Pancreas (tissue), 10 donors: ENCODE measurements around the gene HIP1R. TPM values are rescaled to one million over a fixed set of nuclear protein-coding genes. Genes with fewer than 3 reads are reported as not detected.

ENCODE experiments used
- ATAC-seq, 4 donors: fragments of 200-7000 bp; cut with Tn5 transposase; one replicate each; pipeline versions ENCODE4 v1.8.0 to v1.9.1; 2020; ENCODE audit warnings: mild to moderate bottlenecking in 4 of 4, moderate library complexity in 4 of 4
- DNase-seq, 6 donors: peaks; one replicate each; pipeline ENCODE4 v3.0.0-alpha.2; 2020
- FAIRE-seq: peaks from 2 replicates; lab custom pipeline; 2012; peaks lifted over from hg19 to GRCh38; lab: Jason Lieb, UNC
- H3K27ac ChIP-seq, 4 donors: fragments of 200-600 bp; sonication (generic); 1 replicate in 3 of 4; 2 replicates in 1 of 4; pipeline versions ENCODE4 v1.5.0 to v1.8.0; 2020
- H3K27me3 ChIP-seq, 4 donors: fragments of 200-600 bp; one replicate each; pipeline ENCODE4 v1.8.0; 2021
- H3K36me3 ChIP-seq, 3 donors: fragments of 200-600 bp; sonication (generic) in 1 of 3; one replicate each; pipeline versions ENCODE4 v1.5.0 to v1.8.0; 2020 to 2021
- H3K4me1 ChIP-seq, 3 donors: fragments of 200-600 bp; one replicate each; pipeline ENCODE4 v1.8.0; 2021
- H3K4me3 ChIP-seq, 4 donors: fragments of 200-600 bp; sonication (generic) in 2 of 4; one replicate each; pipeline versions ENCODE4 v1.5.0 to v1.8.0; 2020 to 2021
- H3K9me3 ChIP-seq, 4 donors: fragments of 200-600 bp; one replicate each; pipeline ENCODE4 v1.8.0; 2021
- WGBS, 2 donors: extraction: QIAGEN DNeasy Blood & Tissue Kit; methylation state at CpG; one replicate each; pipeline ENCODE4 v1.1.7; 2013; 5-methylcytosine and 5-hydroxymethylcytosine counted together
- intact Hi-C, 3 donors: fragments of 100-400 bp; cut with DNase I; formaldehyde crosslinking; loops; one replicate each; pipeline versions ENCODE4 v1.11.1 to v1.14.2; 2022
- polyA plus RNA-seq, 2 donors: library from polyadenylated mRNA; stranded (reverse); fragments of 200-250 nt; gene quantifications; one replicate each; pipeline ENCODE4 v1.2.3, GENCODE V29; 2013
- total RNA-seq, 6 donors: library from RNA; stranded (reverse); fragmentation: NEBNext Ultra II Directional in 4 of 6; extraction: Animal tissue kit (Norgen Biotek cat#: 25700) in 4 of 6; gene quantifications; one replicate each; pipeline versions ENCODE4 v1.2.1 to v1.2.4, GENCODE V29; 2021 to 2023
- TF ChIP-seq, protein P1 (sequence below), 4 donors: fragments of 200-600 bp; sonication (generic) in 3 of 4; IDR thresholded peaks; one replicate each; pipeline versions ENCODE4 v1.5.0 to v1.8.0; 2021; ENCODE audit warnings: antibody characterized with exemption in 4 of 4
- donor health status: healthy with polysubstance abuse.
- donor health status: DM: no; HTN: no; CAD: no; lungs with moderate emphysema.
- donor health status: DM: no; HTN: no; CAD: no.
- donor health status: control.
- donor health status: control.
- donor health status: Bipolar disorder and iron deficiency.
- donor health status: DM: yes; HTN: yes; CAD: no.
- donor health status: DM: no; HTN: no; CAD: no.
- donor health status: DM: no; HTN: no; CAD: no.
- donor health status: DM: yes; HTN: yes; CAD: no.

Gene HIP1R
- total and polyA plus RNA-seq, 8 donors: 41.0 to 206 (median 50.8) TPM

DNA sequence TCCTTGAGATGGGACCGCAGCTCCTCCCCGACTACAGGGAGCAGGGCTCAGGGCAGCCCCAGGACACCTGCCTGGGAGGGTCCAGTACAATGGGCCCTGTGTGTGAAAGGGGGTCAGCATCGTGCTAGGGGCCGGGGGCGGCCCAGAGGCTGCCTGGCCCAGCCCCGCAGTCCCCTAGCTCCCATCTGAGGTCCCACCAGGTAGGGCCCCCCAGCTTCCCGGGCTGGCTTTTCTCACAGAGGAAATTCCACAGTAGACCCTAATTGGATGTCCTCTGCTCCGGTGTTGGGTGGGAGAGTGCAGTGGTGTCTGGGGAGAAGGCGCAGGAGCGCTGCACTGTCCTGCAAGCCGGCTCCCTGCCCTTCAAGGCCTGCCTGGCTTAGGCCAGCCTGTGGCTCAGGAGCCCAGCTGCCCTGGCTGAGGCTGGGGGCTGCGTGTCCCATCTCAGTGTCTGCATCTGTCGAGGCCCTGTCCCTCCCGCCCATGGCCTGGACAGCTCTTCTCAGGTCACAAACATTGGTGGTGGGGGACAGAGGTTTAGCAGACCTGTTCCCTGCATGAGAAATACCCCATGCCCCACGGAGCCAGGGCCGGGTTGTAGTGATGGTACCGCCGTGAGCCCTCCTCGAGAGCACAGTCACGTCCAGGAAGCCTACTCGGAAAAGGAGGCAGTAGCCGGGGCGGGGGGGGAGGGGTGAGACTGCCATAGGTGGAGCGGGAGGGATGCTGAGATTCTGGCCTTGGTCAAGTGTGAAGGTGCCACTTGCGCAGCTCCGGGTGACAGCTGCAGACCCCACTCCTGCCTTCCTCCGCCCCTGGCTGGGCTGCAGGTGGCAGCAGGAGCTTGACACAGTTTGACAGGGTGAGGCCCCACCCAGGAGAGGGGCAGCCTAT lies 11.6 kb downstream of the HIP1R start:
- Histone ChIP-seq H3K4me1 (peaks cover 5 to 24% (median 24%) of the 10 kb centered on the region in 3 donors), H3K4me3 (no peak overlapping the region), H3K36me3 (peaks cover 0 to 22% (median 5%) of the 10 kb centered on the region in 3 donors), H3K27me3 (no peaks in the 10 kb centered on the region), H3K9me3 (no peaks in the 10 kb centered on the region), H3K27ac (no peak overlapping the region)
- ATAC-seq: no peak
- WGBS, 2 donors: 84 to 87% methylated on average over 26 to 27 of the region's 27 CpGs
- FAIRE-seq: no peak
- peak in 3 of 6 donors; percentile 19 to 54 (median 47) for DNase-seq
- intact Hi-C loops: loop anchor here in 1 of 3 donors (10.0 kb wide), 1 partner anchor 52 kb away; no protein-coding TSS in a partner anchor
- TF ChIP-seq, protein P1, sequence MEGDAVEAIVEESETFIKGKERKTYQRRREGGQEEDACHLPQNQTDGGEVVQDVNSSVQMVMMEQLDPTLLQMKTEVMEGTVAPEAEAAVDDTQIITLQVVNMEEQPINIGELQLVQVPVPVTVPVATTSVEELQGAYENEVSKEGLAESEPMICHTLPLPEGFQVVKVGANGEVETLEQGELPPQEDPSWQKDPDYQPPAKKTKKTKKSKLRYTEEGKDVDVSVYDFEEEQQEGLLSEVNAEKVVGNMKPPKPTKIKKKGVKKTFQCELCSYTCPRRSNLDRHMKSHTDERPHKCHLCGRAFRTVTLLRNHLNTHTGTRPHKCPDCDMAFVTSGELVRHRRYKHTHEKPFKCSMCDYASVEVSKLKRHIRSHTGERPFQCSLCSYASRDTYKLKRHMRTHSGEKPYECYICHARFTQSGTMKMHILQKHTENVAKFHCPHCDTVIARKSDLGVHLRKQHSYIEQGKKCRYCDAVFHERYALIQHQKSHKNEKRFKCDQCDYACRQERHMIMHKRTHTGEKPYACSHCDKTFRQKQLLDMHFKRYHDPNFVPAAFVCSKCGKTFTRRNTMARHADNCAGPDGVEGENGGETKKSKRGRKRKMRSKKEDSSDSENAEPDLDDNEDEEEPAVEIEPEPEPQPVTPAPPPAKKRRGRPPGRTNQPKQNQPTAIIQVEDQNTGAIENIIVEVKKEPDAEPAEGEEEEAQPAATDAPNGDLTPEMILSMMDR (IDR thresholded peaks at IDR 0.05): no peak

DNA sequence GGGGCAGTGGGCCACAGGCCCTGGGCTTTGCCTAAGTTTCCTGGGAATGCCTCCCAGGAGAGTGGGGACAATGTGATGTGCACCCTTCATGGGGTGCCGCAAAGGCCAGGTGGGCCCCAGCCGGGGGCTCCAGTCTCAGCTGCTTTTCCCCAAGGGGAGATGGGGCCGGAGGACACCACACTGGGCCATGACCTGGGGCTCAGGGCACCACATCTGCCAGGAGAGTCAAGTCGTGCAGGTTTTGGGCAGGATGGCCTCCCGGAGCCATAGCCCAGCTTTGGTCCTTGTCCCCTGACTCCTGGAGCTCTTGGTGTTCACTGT lies 12.2 kb downstream of the HIP1R start:
- intact Hi-C loops: loop anchor here in 1 of 3 donors (10.0 kb wide), 1 partner anchor 53 kb away; no protein-coding TSS in a partner anchor
- no peaks in the 10 kb centered on the region for H3K9me3 ChIP-seq
- H3K27ac ChIP-seq: no peak overlapping the region
- 86 to 89% methylated on average over 5 of the region's 5 CpGs for WGBS, 2 donors
- DNase-seq: peak in 1 of 6 donors; percentile 17
- H3K27me3 ChIP-seq: no peaks in the 10 kb centered on the region
- FAIRE-seq: no peak
- TF ChIP-seq, protein P1 (IDR thresholded peaks at IDR 0.05): no peak
- H3K4me1 ChIP-seq: peaks cover 0 to 20% (median 18%) of the 10 kb centered on the region in 3 donors
- no peak for ATAC-seq
- H3K4me3 ChIP-seq: no peak overlapping the region
- peaks cover 0 to 22% (median 7%) of the 10 kb centered on the region in 3 donors for H3K36me3 ChIP-seq

DNA sequence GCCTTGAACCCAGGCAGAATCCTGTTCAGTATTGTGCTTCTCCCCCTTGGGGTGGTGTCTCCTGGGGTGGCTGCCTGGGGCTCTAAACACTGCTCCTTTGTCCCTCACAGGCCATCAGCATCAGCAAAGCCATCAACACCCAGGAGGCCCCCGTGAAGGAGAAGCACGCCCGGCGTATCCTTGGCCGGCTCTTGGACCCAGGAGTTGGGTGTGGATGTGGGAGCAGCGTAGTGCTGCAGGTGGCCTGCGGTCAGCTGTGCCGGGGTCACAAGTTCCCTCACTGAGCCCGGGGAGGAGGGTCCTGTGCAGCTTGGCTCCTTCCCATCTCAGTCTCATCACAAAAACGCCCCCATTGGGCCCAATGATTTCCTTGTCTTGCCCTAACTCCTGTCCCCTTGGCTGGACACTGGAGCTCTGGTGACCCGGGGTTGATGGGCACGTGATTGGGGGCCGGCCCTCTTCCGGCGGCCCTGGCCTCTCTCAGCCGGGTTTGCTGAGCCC lies 12.7 kb downstream of the HIP1R start:
- Histone ChIP-seq H3K4me1 (peaks cover 0 to 15% (median 13%) of the 10 kb centered on the region in 3 donors), H3K9me3 (no peaks in the 10 kb centered on the region), H3K27ac (no peak overlapping the region), H3K36me3 (peaks cover 0 to 22% (median 7%) of the 10 kb centered on the region in 3 donors), H3K27me3 (no peaks in the 10 kb centered on the region), H3K4me3 (no peak overlapping the region)
- DNase-seq: peak in 1 of 6 donors; percentile 8
- no peak for ATAC-seq
- TF ChIP-seq, protein P1 (IDR thresholded peaks at IDR 0.05): no peak
- intact Hi-C loops: loop anchor here in 1 of 3 donors (10.0 kb wide), 1 partner anchor 53 kb away; no protein-coding TSS in a partner anchor
- FAIRE-seq: no peak
- WGBS, 2 donors: 85% methylated on average over 16 of the region's 16 CpGs

DNA sequence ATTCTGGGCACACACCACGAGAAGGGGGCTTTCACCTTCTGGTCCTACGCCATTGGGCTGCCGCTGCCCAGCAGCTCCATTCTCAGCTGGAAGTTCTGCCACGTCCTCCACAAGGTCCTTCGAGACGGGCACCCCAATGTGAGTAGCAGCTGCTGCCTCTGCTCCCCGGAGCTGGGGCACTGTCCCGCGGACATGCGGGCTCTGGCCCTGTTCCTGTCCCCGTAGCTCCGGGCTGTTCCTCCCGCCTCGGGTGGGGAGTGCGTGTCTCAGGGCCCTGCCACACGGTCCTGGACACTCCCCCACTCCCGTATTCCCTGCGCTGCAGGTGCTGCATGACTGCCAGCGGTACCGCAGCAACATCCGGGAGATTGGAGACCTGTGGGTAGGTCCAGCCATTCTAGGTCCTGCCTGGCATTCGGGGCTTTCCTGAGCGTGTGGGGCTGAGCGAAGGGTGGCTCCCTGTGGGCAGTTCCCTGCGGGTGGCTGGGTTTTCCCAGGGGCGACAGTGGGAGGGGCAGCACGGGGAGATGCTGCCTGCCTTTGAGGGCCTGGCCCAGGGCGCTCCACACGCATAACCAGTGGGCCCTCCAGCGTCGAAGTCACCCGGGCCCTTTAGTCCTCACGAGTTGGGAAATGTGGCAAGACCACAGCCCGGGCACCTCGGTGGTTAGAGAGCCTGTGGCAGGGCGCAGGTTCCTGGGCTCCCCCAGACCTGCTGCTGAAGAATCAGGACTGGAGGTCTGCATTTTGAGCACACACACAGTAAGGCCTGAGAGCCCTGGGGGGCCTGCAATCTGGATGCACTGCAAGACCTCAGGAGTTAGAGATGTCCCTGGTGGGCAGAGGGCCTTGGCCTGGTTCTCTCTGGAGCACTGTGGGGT lies 13.5 kb downstream of the HIP1R start:
- no peak for ATAC-seq
- DNase-seq: peak in 3 of 6 donors; percentile 24 to 71 (median 41)
- H3K27ac ChIP-seq: no peak overlapping the region
- intact Hi-C loops: loop anchor here in 1 of 3 donors (10.0 kb wide), 1 partner anchor 54 kb away; no protein-coding TSS in a partner anchor
- H3K36me3 ChIP-seq: peaks cover 0 to 22% (median 7%) of the 10 kb centered on the region in 3 donors
- no peak overlapping the region for H3K4me3 ChIP-seq
- no peaks in the 10 kb centered on the region for H3K27me3 ChIP-seq
- no peak for FAIRE-seq
- WGBS, 2 donors: 85 to 88% methylated on average over 36 of the region's 36 CpGs
- peaks cover 0 to 8% (median 6%) of the 10 kb centered on the region in 3 donors for H3K4me1 ChIP-seq
- H3K9me3 ChIP-seq: no peaks in the 10 kb centered on the region
- TF ChIP-seq, protein P1 (IDR thresholded peaks at IDR 0.05): no peak
